IMR-90 (cell line): ENCODE measurements around the gene VILL.

Source experiments
- BHLHE40 ChIP-seq: fragments of 150-350 bp; IDR thresholded peaks from 2 replicates; pipeline ENCODE4 v1.6.1; 2016; ENCODE audit warnings: mild to moderate bottlenecking, low read depth, low read length
- CEBPB ChIP-seq: IDR thresholded peaks from 2 replicates; pipeline ENCODE4 v1.6.1; 2012; ENCODE audit warnings: low read depth, low read length, improper control_type of control experiment
- MAFK ChIP-seq: IDR thresholded peaks from 2 replicates; pipeline ENCODE4 v1.6.1; 2012; ENCODE audit warnings: low read depth, low read length, improper control_type of control experiment
- NFE2L2 ChIP-seq: fragments of 150-350 bp; IDR thresholded peaks from 2 replicates; pipeline ENCODE4 v1.6.1; 2016; ENCODE audit warnings: low read depth, mild to moderate bottlenecking, low read length
- POLR2A ChIP-seq: IDR thresholded peaks from 2 replicates; pipeline ENCODE4 v1.6.1; 2012; ENCODE audit warnings: mild to moderate bottlenecking, low read depth, low read length
- RAD21 ChIP-seq: IDR thresholded peaks from 2 replicates; pipeline ENCODE4 v1.6.1; 2012; ENCODE audit warnings: low read length, improper control_type of control experiment
- RCOR1 ChIP-seq: IDR thresholded peaks from 2 replicates; pipeline ENCODE4 v1.6.1; 2012; ENCODE audit warnings: mild to moderate bottlenecking, low read length, improper control_type of control experiment; ENCODE audit not compliant: insufficient replicate concordance
- TF ChIP-seq, protein P1 (sequence below): conservative IDR thresholded peaks from 2 replicates; pipeline ENCODE4 v1.5.1; 2012; ENCODE audit warnings: mild to moderate bottlenecking, low read depth, low read length, improper control_type of control experiment
- TF ChIP-seq, protein P2 (sequence below): fragments of 150-350 bp; IDR thresholded peaks from 2 replicates; pipeline ENCODE4 v1.6.1; 2016; ENCODE audit warnings: low read depth, mild to moderate bottlenecking, low read length, moderate library complexity, borderline replicate concordance

DNA sequence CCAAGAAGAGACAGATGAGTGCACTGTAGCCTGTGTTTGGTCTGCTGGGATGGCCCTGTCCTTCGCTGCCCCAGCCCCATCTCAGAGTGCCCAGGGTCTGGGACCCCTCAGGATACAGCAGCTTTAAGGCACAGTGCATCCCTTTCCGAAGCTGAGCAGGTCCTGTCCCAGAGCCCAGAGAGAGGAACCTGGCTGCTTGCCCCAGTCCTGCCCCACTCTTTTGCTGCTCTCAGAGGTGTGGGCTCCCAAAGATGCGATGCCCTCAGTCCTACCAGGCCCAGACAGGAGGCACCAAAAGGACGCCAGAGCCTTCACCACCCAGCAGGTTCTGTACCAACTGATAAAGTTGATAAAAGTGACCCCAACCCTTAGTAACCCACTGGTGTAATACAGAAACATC, 30.6 kb downstream of the VILL start:
- no peak for TF ChIP-seq RCOR1
- TF ChIP-seq, protein P1, sequence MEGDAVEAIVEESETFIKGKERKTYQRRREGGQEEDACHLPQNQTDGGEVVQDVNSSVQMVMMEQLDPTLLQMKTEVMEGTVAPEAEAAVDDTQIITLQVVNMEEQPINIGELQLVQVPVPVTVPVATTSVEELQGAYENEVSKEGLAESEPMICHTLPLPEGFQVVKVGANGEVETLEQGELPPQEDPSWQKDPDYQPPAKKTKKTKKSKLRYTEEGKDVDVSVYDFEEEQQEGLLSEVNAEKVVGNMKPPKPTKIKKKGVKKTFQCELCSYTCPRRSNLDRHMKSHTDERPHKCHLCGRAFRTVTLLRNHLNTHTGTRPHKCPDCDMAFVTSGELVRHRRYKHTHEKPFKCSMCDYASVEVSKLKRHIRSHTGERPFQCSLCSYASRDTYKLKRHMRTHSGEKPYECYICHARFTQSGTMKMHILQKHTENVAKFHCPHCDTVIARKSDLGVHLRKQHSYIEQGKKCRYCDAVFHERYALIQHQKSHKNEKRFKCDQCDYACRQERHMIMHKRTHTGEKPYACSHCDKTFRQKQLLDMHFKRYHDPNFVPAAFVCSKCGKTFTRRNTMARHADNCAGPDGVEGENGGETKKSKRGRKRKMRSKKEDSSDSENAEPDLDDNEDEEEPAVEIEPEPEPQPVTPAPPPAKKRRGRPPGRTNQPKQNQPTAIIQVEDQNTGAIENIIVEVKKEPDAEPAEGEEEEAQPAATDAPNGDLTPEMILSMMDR, result no peak
- TF ChIP-seq POLR2A, result no peak
- no peak for TF ChIP-seq BHLHE40
- no peak for TF ChIP-seq RAD21
- no peak for TF ChIP-seq CEBPB
- TF ChIP-seq, protein P2, sequence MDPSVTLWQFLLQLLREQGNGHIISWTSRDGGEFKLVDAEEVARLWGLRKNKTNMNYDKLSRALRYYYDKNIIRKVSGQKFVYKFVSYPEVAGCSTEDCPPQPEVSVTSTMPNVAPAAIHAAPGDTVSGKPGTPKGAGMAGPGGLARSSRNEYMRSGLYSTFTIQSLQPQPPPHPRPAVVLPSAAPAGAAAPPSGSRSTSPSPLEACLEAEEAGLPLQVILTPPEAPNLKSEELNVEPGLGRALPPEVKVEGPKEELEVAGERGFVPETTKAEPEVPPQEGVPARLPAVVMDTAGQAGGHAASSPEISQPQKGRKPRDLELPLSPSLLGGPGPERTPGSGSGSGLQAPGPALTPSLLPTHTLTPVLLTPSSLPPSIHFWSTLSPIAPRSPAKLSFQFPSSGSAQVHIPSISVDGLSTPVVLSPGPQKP, result no peak
- no peak for TF ChIP-seq NFE2L2
- no peak for TF ChIP-seq MAFK
